Liver (tissue), 9 donors: Measurements from ENCODE around the gene RPS6KA6. TPM values are rescaled to one million over a fixed set of nuclear protein-coding genes. Genes with fewer than 3 reads are reported as not detected.

Experiments used
- DNase-seq: peaks from one replicate; pipeline ENCODE4 v3.0.0-alpha.2; 2017; ENCODE audit warnings: low spot score
- H3K27ac ChIP-seq, 2 donors: one replicate each; pipeline ENCODE4 v1.7.0; 2013; ENCODE audit warnings: inconsistent platforms in 2 of 2, low read length in 2 of 2, control low read depth in 1 of 2, low read depth in 1 of 2, mild to moderate bottlenecking in 1 of 2
- H3K27me3 ChIP-seq, 4 donors: one replicate each; pipeline versions ENCODE4 v1.6.1 to v1.7.0; 2013; ENCODE audit warnings: low read length in 3 of 4, inconsistent platforms in 1 of 4, mild to moderate bottlenecking in 1 of 4, moderate library complexity in 1 of 4; ENCODE audit not compliant: control insufficient read depth in 4 of 4, insufficient read depth in 4 of 4
- H3K36me3 ChIP-seq, 4 donors: one replicate each; pipeline versions ENCODE4 v1.6.1 to v1.7.0; 2013; ENCODE audit warnings: low read length in 3 of 4, mild to moderate bottlenecking in 3 of 4, low read depth in 1 of 4, moderate library complexity in 1 of 4; ENCODE audit not compliant: control insufficient read depth in 4 of 4, insufficient read depth in 3 of 4
- H3K4me1 ChIP-seq, 4 donors: one replicate each; pipeline versions ENCODE4 v1.6.1 to v1.7.0; 2013; ENCODE audit warnings: low read length in 3 of 4, mild to moderate bottlenecking in 3 of 4, moderate library complexity in 1 of 4; ENCODE audit not compliant: control insufficient read depth in 4 of 4, insufficient read depth in 4 of 4
- H3K4me3 ChIP-seq, 3 donors: one replicate each; pipeline versions ENCODE4 v1.6.1 to v1.7.0; 2013; ENCODE audit warnings: low read length in 3 of 3, control low read depth in 1 of 3, low read depth in 1 of 3, mild to moderate bottlenecking in 1 of 3
- H3K9ac ChIP-seq, 2 donors: one replicate each; pipeline ENCODE4 v1.7.0; 2013; ENCODE audit warnings: low read length in 2 of 2, mild to moderate bottlenecking in 2 of 2, moderate library complexity in 2 of 2, control low read depth in 1 of 2, low read depth in 1 of 2
- H3K9me3 ChIP-seq, 4 donors: one replicate each; pipeline versions ENCODE4 v1.6.1 to v1.7.0; 2013; ENCODE audit warnings: low read length in 3 of 4; ENCODE audit not compliant: control insufficient read depth in 4 of 4
- EGR1 ChIP-seq, 2 donors: IDR thresholded peaks; 2 replicates each; pipeline ENCODE4 v1.6.1; 2016 to 2018; ENCODE audit warnings: antibody characterized with exemption in 2 of 2, low read depth in 2 of 2
- FOXA1 ChIP-seq: IDR thresholded peaks from 2 replicates; pipeline ENCODE4 v1.6.1; 2016; ENCODE audit warnings: antibody characterized with exemption
- FOXA2 ChIP-seq: IDR thresholded peaks from 2 replicates; pipeline ENCODE4 v1.6.1; 2016; ENCODE audit warnings: antibody characterized with exemption
- GABPA ChIP-seq, 2 donors: IDR thresholded peaks in 1 of 2; conservative IDR thresholded peaks in 1 of 2; 2 replicates each; pipeline ENCODE4 v1.6.1; 2016; ENCODE audit warnings: antibody characterized with exemption in 2 of 2, mild to moderate bottlenecking in 1 of 2, moderate library complexity in 1 of 2
- HNF4A ChIP-seq, 2 donors: conservative IDR thresholded peaks; 2 replicates each; pipeline ENCODE4 v1.6.1; 2016; ENCODE audit warnings: antibody characterized with exemption in 2 of 2, mild to moderate bottlenecking in 2 of 2
- HNF4G ChIP-seq: IDR thresholded peaks from 2 replicates; pipeline ENCODE4 v1.6.1; 2016; ENCODE audit warnings: antibody characterized with exemption
- JUND ChIP-seq, 2 donors: IDR thresholded peaks; 2 replicates each; pipeline ENCODE4 v1.6.1; 2016; ENCODE audit warnings: antibody characterized with exemption in 2 of 2
- NR2F2 ChIP-seq: IDR thresholded peaks from 2 replicates; pipeline ENCODE4 v1.6.1; 2016; ENCODE audit warnings: antibody characterized with exemption
- RAD21 ChIP-seq, 2 donors: IDR thresholded peaks; 2 replicates each; pipeline ENCODE4 v1.6.1; 2016; ENCODE audit warnings: antibody characterized with exemption in 2 of 2, mild to moderate bottlenecking in 2 of 2
- RXRA ChIP-seq, 2 donors: IDR thresholded peaks; 2 replicates each; pipeline ENCODE4 v1.6.1; 2017 to 2018; ENCODE audit warnings: antibody characterized with exemption in 2 of 2, mild to moderate bottlenecking in 1 of 2
- YY1 ChIP-seq: IDR thresholded peaks from 2 replicates; pipeline ENCODE4 v1.6.1; 2016; ENCODE audit warnings: antibody characterized with exemption, mild to moderate bottlenecking
- WGBS: extraction: QIAGEN DNeasy Blood & Tissue Kit; methylation state at CpG from one replicate; pipeline ENCODE4 v1.1.7; 2013; 5-methylcytosine and 5-hydroxymethylcytosine counted together
- polyA plus RNA-seq, 2 donors: library from polyadenylated mRNA; stranded (reverse) in 1 of 2; unstranded in 1 of 2; fragments of 200-250 nt in 1 of 2; fragments of >200 nt in 1 of 2; fragmentation: Nextera tagmentation in 1 of 2; extraction: Ambion mirVana in 1 of 2; gene quantifications; one replicate each; pipeline versions ENCODE4 v1.2.1 to v1.2.3, GENCODE V29; 2013 to 2015
- total RNA-seq, 2 donors: library from RNA; depleted of rRNA; stranded (reverse); fragments of >200 nt; gene quantifications; one replicate each; pipeline ENCODE4 v1.2.3, GENCODE V29; 2014
- TF ChIP-seq, protein P1 (sequence below): fragments of 150-350 bp; IDR thresholded peaks from 2 replicates; pipeline ENCODE4 v1.5.1; 2017; ENCODE audit warnings: improper control_type of control experiment, low read depth, low read length; ENCODE audit not compliant: missing input control
- donor health status: healthy.
- donor health status: healthy.
- donor health status: healthy.
- donor health status: healthy.
- donor health status: healthy.

RPS6KA6 gene
- total RNA-seq (1 to 10 TPM; 1.3 to 1.9 TPM), polyA plus RNA-seq (under 1 TPM; 0.39 to 0.57 TPM)

DNA sequence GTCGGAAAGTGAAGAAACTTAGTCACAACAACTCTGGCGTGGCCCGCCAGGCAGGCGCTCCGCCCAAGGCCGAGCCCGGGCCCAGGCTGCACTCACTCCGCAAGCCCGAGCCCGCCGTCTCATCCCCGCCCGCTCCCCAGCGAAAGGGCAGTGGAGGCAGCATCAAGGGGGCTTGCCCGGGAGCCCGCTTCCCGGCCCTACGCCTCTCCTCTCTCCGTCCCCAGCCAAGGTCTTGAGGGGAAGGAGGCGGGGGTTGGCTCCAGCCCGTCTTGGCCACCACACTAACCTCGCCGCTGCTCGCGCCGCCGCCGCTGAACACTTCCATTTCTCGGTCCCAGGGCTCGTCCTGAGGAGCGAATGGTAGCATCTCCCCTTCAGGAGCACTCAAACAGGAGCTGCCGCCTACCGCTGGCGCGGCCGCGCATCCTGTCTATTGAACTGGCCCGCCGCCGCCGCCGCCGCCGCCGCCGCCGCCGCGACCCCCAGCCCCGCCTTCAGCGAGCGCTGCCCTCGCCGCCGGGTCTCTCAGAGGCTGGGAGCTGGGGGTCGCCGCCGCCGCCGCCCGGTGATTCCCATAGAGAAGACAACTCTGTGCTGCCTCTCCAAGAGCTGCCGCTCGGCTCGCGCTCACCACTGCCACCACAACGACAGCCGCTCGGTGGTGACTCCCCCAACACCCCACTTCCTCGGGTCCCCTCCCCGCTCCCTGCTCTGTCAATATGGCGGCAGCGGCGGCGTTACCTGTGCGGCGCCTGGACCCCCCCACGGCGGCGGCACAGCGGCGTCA lies at the start of gene RPS6KA6:
Gene RPS6KA6 (minus strand): TSS at position 667 of the 787 bp plus-strand sequence. CDS start 300 bp downstream, at position 367.
- H3K36me3 ChIP-seq: no peaks in the 10 kb centered on the region
- peaks cover 0 to 13% (median 3%) of the 10 kb centered on the region in 4 donors for H3K4me1 ChIP-seq
- peak within 1 kb of the TSS; percentile 49 to 74 (median 64) for H3K4me3 ChIP-seq
- H3K27ac ChIP-seq: peak within 1 kb of the TSS; percentile 23 to 35
- H3K9me3 ChIP-seq: no peaks in the 10 kb centered on the region
- no peak for DNase-seq
- H3K27me3 ChIP-seq: peaks cover 0 to 6% (median 0%) of the 10 kb centered on the region in 4 donors
- WGBS: 2% methylated on average over 81 of the region's 81 CpGs
- no peak for TF ChIP-seq JUND (IDR thresholded peaks at IDR 0.05)
- TF ChIP-seq, protein P1, sequence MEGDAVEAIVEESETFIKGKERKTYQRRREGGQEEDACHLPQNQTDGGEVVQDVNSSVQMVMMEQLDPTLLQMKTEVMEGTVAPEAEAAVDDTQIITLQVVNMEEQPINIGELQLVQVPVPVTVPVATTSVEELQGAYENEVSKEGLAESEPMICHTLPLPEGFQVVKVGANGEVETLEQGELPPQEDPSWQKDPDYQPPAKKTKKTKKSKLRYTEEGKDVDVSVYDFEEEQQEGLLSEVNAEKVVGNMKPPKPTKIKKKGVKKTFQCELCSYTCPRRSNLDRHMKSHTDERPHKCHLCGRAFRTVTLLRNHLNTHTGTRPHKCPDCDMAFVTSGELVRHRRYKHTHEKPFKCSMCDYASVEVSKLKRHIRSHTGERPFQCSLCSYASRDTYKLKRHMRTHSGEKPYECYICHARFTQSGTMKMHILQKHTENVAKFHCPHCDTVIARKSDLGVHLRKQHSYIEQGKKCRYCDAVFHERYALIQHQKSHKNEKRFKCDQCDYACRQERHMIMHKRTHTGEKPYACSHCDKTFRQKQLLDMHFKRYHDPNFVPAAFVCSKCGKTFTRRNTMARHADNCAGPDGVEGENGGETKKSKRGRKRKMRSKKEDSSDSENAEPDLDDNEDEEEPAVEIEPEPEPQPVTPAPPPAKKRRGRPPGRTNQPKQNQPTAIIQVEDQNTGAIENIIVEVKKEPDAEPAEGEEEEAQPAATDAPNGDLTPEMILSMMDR: no peak
- TF ChIP-seq FOXA2: no peak
- no peak for TF ChIP-seq RXRA (IDR thresholded peaks at IDR 0.05)
- no peak within 1 kb of the TSS for H3K9ac ChIP-seq

DNA sequence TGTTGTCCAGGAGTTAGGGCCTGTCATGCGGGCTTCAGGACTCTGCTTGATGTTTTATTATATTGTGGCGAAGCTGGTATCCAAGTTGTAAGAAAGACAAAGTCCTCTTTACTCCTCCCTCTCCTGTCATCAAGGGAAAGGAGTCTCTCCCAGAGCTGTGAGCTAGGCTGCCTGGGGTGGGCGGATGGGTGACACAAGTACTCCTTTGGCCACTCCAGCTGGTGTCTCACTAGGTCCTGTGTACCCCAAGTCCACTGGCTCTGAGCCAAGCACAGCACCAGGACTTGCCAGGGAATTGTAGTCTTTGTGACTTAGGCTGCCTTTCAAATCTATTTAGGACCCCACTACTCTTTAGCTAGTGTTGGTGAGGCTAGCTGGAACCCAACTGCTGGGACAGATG lies 36.7 kb upstream of the RPS6KA6 start:
- no peak for DNase-seq
- Histone ChIP-seq H3K27me3 (no peaks in the 10 kb centered on the region), H3K9ac (no peak overlapping the region), H3K9me3 (no peaks in the 10 kb centered on the region), H3K4me3 (no peak overlapping the region), H3K27ac (no peak overlapping the region), H3K4me1 (no peaks in the 10 kb centered on the region), H3K36me3 (no peaks in the 10 kb centered on the region)
- TF ChIP-seq JUND (IDR thresholded peaks at IDR 0.05) (no peak), EGR1 (IDR thresholded peaks at IDR 0.05; ENCODE audit: low read depth in 2 of 2) (no peak), HNF4A (conservative IDR thresholded peaks at IDR 0.05) (no peak), NR2F2 (no peak), RAD21 (IDR thresholded peaks at IDR 0.05) (no peak), GABPA (IDR thresholded peaks at IDR 0.05 in 1 of 2, conservative IDR thresholded peaks at IDR 0.05 in 1 of 2) (no peak)
- TF ChIP-seq, protein P1: no peak
- 98% methylated on average over 3 of the region's 3 CpGs for WGBS

GRCh38 chrX:84223261-84223660 lies 35.3 kb upstream of the RPS6KA6 start:
- Histone ChIP-seq H3K4me1 (no peaks in the 10 kb centered on the region), H3K27me3 (no peaks in the 10 kb centered on the region), H3K4me3 (no peak overlapping the region), H3K27ac (no peak overlapping the region), H3K9me3 (no peaks in the 10 kb centered on the region), H3K36me3 (no peaks in the 10 kb centered on the region), H3K9ac (no peak overlapping the region)
- TF ChIP-seq YY1 (no peak), HNF4G (no peak), HNF4A (conservative IDR thresholded peaks at IDR 0.05) (no peak), GABPA (IDR thresholded peaks at IDR 0.05 in 1 of 2, conservative IDR thresholded peaks at IDR 0.05 in 1 of 2) (no peak), FOXA2 (no peak), FOXA1 (no peak), NR2F2 (no peak), JUND (IDR thresholded peaks at IDR 0.05) (no peak)
- no peak for DNase-seq
